Stimulated activated naive CD8-positive, alpha-beta T cell treated with anti-CD3 and anti-CD28 coated beads, Interleukin-15, Interleukin-2, amounts not matched to agents 100 ng/mL and 50 ng/mL, for 24 hours (primary cell): ENCODE measurements around the gene DPYD.

Experiments used
- H3K27ac Mint-ChIP-seq: one replicate; pipeline ENCODE4 v1.8.0; 2021; ENCODE audit warnings: mild to moderate bottlenecking, mixed read lengths
- H3K27me3 Mint-ChIP-seq: one replicate; pipeline ENCODE4 v1.8.0; 2021; ENCODE audit warnings: mixed read lengths
- H3K36me3 Mint-ChIP-seq: one replicate; pipeline ENCODE4 v1.8.0; 2021; ENCODE audit warnings: low read depth, mixed read lengths
- H3K4me1 Mint-ChIP-seq: one replicate; pipeline ENCODE4 v1.8.0; 2021; ENCODE audit warnings: low read depth, mixed read lengths
- H3K4me3 Mint-ChIP-seq: one replicate; pipeline ENCODE4 v1.8.0; 2021; ENCODE audit warnings: mild to moderate bottlenecking, mixed read lengths
- H3K9me3 Mint-ChIP-seq: one replicate; pipeline ENCODE4 v1.8.0; 2021; ENCODE audit warnings: mixed read lengths

Gene DPYD

DNA sequence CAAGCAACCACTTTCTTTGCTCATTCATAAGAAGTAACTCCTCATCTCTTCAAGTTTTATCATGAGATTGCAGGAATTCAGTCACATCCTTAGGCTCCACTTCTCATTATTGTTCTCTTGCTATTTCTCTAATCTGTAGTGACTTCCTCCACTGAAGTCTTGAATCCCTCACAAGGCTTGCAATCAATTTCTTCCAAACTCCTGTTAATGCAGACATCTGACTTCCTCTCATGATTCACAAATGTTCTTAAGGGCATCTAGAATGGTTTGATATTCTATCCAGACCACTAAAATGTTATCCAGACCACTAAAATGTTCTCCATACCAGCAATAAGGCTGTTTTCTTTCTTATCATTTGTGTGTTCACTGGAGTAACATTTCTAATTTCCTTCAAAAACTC, 528.1 kb downstream of the DPYD start:
- no peak overlapping the region for H3K27ac Mint-ChIP-seq
- no peaks in the 10 kb centered on the region for H3K4me1 Mint-ChIP-seq
- peaks cover 14% of the 10 kb centered on the region for H3K9me3 Mint-ChIP-seq
- H3K4me3 Mint-ChIP-seq, result no peak overlapping the region
- peaks cover 18% of the 10 kb centered on the region for H3K36me3 Mint-ChIP-seq
- H3K27me3 Mint-ChIP-seq, result no peaks in the 10 kb centered on the region

DNA sequence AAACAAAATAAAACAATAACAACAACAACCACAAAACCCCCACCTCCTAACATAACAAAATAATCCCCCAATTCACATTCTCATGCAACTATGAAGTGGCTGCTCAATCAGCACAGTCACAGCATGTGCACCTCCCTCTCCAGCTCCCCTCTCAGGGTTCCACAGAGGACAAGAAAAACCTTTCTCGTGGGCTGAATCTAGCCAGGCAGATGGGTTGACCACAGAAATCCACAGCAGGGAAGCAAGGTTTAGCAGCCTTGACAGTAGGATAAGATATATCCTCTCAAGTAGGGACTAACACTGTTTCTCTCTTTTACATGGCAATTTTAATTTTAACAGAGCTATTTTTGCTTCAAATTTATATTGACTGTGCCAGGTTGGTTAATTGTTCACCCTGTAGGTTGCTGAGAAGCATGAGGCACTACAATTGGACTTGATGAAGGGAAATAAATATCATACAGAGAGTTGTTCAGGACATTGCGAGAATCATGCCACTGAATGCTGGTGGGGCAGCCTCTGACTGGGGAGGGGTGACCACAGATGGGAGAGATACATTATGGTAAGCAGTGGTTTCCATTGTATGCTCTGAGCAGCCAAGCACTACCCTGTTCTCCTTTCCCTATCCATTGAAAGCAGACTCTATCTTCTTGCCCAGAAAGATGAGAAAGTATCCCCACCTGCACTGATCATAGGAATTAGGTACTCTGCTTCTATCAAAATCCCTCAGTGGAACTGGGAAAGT, 535.1 kb downstream of the DPYD start:
- Mint-ChIP-seq H3K27ac (no peak overlapping the region), H3K4me1 (no peaks in the 10 kb centered on the region), H3K9me3 (no peaks in the 10 kb centered on the region), H3K27me3 (no peaks in the 10 kb centered on the region), H3K4me3 (no peak overlapping the region), H3K36me3 (no peaks in the 10 kb centered on the region)

- no peaks in the 10 kb centered on the region for H3K27me3 Mint-ChIP-seq
- no peak overlapping the region for H3K4me3 Mint-ChIP-seq
- no peaks in the 10 kb centered on the region for H3K4me1 Mint-ChIP-seq
- no peaks in the 10 kb centered on the region for H3K9me3 Mint-ChIP-seq
- no peaks in the 10 kb centered on the region for H3K36me3 Mint-ChIP-seq
- no peak overlapping the region for H3K27ac Mint-ChIP-seq
Measured at GRCh38 chr1:97384294-97384968, 536.4 kb downstream of the DPYD start.

DNA sequence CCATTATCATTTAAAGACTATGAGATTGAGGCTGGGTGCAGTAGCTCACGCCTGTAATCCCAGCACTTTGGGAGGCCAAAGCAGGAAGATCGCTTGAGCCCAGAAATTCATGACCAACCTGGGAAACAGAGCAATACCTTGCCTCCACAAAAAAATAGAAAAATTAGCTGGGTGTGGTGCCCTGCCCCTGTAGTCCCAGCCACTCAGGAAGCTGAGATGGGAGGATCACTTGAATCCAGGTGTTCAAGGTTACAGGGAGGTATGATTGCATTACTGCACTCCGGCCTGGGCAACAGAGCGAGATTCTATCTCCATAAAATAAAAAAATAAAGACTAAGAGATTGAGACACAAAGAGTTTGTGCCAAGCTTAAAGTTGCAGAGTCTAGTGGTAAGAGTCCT, 537.0 kb downstream of the DPYD start:
- H3K27me3 Mint-ChIP-seq, result no peaks in the 10 kb centered on the region
- no peak overlapping the region for H3K4me3 Mint-ChIP-seq
- H3K27ac Mint-ChIP-seq, result no peak overlapping the region
- peaks cover 3% of the 10 kb centered on the region for H3K36me3 Mint-ChIP-seq
- no peaks in the 10 kb centered on the region for H3K9me3 Mint-ChIP-seq
- no peaks in the 10 kb centered on the region for H3K4me1 Mint-ChIP-seq

- H3K27me3 Mint-ChIP-seq, result no peaks in the 10 kb centered on the region
- peaks cover 4% of the 10 kb centered on the region for H3K36me3 Mint-ChIP-seq
- peaks cover 5% of the 10 kb centered on the region for H3K4me1 Mint-ChIP-seq
- no peak overlapping the region for H3K27ac Mint-ChIP-seq
- no peak overlapping the region for H3K4me3 Mint-ChIP-seq
- no peaks in the 10 kb centered on the region for H3K9me3 Mint-ChIP-seq
Measured at GRCh38 chr1:97382206-97382605, 538.6 kb downstream of the DPYD start.

DNA sequence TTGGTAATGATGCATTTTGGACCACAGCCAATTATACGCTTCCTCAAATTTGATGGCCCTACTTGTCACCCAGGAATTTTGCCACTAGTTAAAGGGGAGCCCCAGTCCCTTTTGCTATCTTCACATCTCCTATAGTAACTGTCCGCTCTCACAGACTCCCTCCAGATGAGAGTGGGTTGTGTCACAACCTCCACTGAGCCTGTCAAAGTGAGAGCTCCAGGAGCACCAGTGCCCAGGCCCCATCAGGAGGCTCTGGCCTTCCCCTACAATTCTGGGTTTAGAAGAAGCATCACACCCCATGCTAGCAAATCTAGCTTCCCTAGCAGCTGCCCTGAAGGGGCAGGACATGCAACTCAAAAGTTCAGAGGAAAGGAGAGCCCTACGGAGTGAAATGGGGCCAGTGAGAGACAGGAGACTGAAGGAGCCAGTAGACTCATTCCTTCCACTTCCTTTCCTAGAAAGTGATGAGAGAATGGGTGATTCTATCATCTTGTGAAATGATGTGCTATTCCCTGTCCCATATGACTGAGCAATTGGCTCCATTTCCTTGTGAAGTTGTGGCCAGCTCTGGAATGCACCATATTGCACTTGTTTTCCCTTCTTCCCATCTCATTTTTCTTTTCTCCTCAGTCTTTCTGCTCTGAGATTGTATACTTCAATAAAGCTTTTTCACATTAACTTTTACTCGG, 541.3 kb downstream of the DPYD start:
- Mint-ChIP-seq H3K27ac (no peak overlapping the region), H3K27me3 (no peaks in the 10 kb centered on the region), H3K9me3 (no peaks in the 10 kb centered on the region), H3K4me1 (peaks cover 5% of the 10 kb centered on the region), H3K4me3 (no peak overlapping the region), H3K36me3 (peaks cover 4% of the 10 kb centered on the region)

- Mint-ChIP-seq H3K9me3 (no peaks in the 10 kb centered on the region), H3K4me3 (no peak overlapping the region), H3K27me3 (no peaks in the 10 kb centered on the region), H3K4me1 (peaks cover 5% of the 10 kb centered on the region), H3K27ac (no peak overlapping the region), H3K36me3 (peaks cover 4% of the 10 kb centered on the region)
Measured at GRCh38 chr1:97378596-97378995, 542.2 kb downstream of the DPYD start.

- Mint-ChIP-seq H3K4me1 (peaks cover 5% of the 10 kb centered on the region), H3K27ac (no peak overlapping the region), H3K36me3 (peaks cover 8% of the 10 kb centered on the region), H3K9me3 (no peaks in the 10 kb centered on the region), H3K27me3 (no peaks in the 10 kb centered on the region), H3K4me3 (no peak overlapping the region)
Measured at GRCh38 chr1:97377432-97378034, 543.3 kb downstream of the DPYD start.

- Mint-ChIP-seq H3K9me3 (no peaks in the 10 kb centered on the region), H3K27me3 (no peaks in the 10 kb centered on the region), H3K27ac (no peak overlapping the region), H3K4me1 (peaks cover 5% of the 10 kb centered on the region), H3K36me3 (peaks cover 32% of the 10 kb centered on the region), H3K4me3 (no peak overlapping the region)
Measured at GRCh38 chr1:97373000-97373399, 547.8 kb downstream of the DPYD start.

- Mint-ChIP-seq H3K9me3 (no peaks in the 10 kb centered on the region), H3K4me1 (peaks cover 4% of the 10 kb centered on the region), H3K27ac (no peak overlapping the region), H3K4me3 (no peak overlapping the region), H3K27me3 (no peaks in the 10 kb centered on the region), H3K36me3 (peaks cover 36% of the 10 kb centered on the region)
Measured at GRCh38 chr1:97372531-97372930, 548.3 kb downstream of the DPYD start.

DNA sequence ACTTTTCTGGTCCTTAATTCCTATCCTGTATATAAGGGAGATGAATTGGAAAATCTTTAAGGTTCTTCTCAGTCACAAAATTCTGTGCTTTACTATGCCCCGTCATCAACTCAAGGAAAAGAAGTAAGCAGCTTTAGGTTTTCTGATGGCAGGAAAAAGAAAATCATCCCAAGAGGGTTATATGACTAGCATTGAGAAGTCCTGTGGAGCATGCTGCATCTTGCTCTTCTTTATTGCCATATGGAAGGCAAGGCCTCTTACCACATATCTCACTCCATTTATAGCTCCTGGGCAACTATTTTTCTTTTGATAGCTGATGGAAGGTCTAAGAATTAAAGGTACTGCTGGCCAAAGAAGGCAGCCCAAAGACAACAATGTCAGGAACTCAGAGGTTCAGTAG, 552.5 kb downstream of the DPYD start:
- Mint-ChIP-seq H3K36me3 (peaks cover 60% of the 10 kb centered on the region), H3K27ac (no peak overlapping the region), H3K9me3 (peaks cover 5% of the 10 kb centered on the region), H3K4me3 (no peak overlapping the region), H3K27me3 (no peaks in the 10 kb centered on the region), H3K4me1 (no peaks in the 10 kb centered on the region)

- H3K36me3 Mint-ChIP-seq, result peaks cover 52% of the 10 kb centered on the region
- no peak overlapping the region for H3K4me3 Mint-ChIP-seq
- no peaks in the 10 kb centered on the region for H3K27me3 Mint-ChIP-seq
- no peak overlapping the region for H3K27ac Mint-ChIP-seq
- H3K4me1 Mint-ChIP-seq, result no peaks in the 10 kb centered on the region
- peaks cover 5% of the 10 kb centered on the region for H3K9me3 Mint-ChIP-seq
Measured at GRCh38 chr1:97366984-97367383, 553.9 kb downstream of the DPYD start.

DNA sequence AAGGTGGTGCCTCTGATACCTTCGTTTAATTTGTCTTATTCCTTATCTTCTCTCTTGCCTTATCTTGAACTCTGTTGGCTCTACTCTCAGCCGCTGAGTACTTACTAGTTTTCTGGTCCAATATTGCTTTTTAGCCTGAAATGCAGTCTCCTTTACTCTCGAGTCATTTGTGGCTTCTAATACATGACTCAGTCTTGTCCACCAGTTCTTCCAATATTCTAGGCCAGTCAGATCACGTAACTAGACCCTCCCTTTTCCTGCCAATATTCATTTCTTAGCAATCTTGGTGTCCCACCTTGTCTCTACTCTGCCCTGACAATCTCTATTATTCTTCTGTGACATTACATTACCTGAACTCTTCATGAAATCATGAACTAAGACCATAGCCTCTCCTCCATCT, 555.8 kb downstream of the DPYD start:
- Mint-ChIP-seq H3K9me3 (peaks cover 5% of the 10 kb centered on the region), H3K4me3 (no peak overlapping the region), H3K4me1 (no peaks in the 10 kb centered on the region), H3K27ac (no peak overlapping the region), H3K27me3 (no peaks in the 10 kb centered on the region), H3K36me3 (peaks cover 57% of the 10 kb centered on the region)

- no peaks in the 10 kb centered on the region for H3K27me3 Mint-ChIP-seq
- H3K27ac Mint-ChIP-seq, result no peak overlapping the region
- H3K4me1 Mint-ChIP-seq, result no peaks in the 10 kb centered on the region
- no peak overlapping the region for H3K4me3 Mint-ChIP-seq
- H3K36me3 Mint-ChIP-seq, result peaks cover 54% of the 10 kb centered on the region
- peaks cover 12% of the 10 kb centered on the region for H3K9me3 Mint-ChIP-seq
Measured at GRCh38 chr1:97364086-97364485, 556.7 kb downstream of the DPYD start.

- Mint-ChIP-seq H3K9me3 (peaks cover 10% of the 10 kb centered on the region), H3K4me3 (no peak overlapping the region), H3K36me3 (peaks cover 30% of the 10 kb centered on the region), H3K27me3 (no peaks in the 10 kb centered on the region), H3K4me1 (no peaks in the 10 kb centered on the region), H3K27ac (no peak overlapping the region)
Measured at GRCh38 chr1:97356309-97356708, 564.5 kb downstream of the DPYD start.
